ENCODE measurements around the gene RNF44.

RNF44 gene

GRCh38 chr5:176550275-176550831 lies 13.2 kb upstream of the RNF44 start:
- no peaks in the 10 kb centered on the region for H3K9me2 ChIP-seq (replicated peaks; ENCODE audit: insufficient read depth, low read length)
- H3K27ac ChIP-seq (ENCODE audit: low read length) = no peak overlapping the region
- TF ChIP-seq EZH2phosphoT487 (IDR thresholded peaks at IDR 0.05; ENCODE audit: low read length) = no peak
- TF ChIP-seq EZH2 (optimal IDR thresholded peaks at IDR 0.05; ENCODE audit: low read depth, low read length) = no peak
- no peak for TF ChIP-seq CTCF (IDR thresholded peaks at IDR 0.05; ENCODE audit: low read length)
- H3K9ac ChIP-seq (ENCODE audit: low read length) = peak overlapping the region; percentile 6; the same call in 1 of the 2 replicates
- no peaks in the 10 kb centered on the region for H3K79me2 ChIP-seq (ENCODE audit: low read length)
- DNase-seq = peak; percentile 21
- no peaks in the 10 kb centered on the region for H3F3A ChIP-seq (ENCODE audit: insufficient read depth, low read length)
- no peaks in the 10 kb centered on the region for H3K36me3 ChIP-seq (replicated peaks; ENCODE audit: insufficient read depth, low read length)
- H4K20me1 ChIP-seq (ENCODE audit: insufficient read depth, low read length) = no peaks in the 10 kb centered on the region
- H3K4me1 ChIP-seq (ENCODE audit: low read length) = peaks cover 11% of the 10 kb centered on the region; the same call in 1 of the 2 replicates
- H3K4me3 ChIP-seq (ENCODE audit: low read length) = peak overlapping the region; percentile 47
- H3K4me2 ChIP-seq (ENCODE audit: low read depth, low read length) = peak overlapping the region; percentile 89
- H3K27me3 ChIP-seq (replicated peaks; ENCODE audit: insufficient read depth, low read length) = peaks cover 8% of the 10 kb centered on the region; the same call in 1 of the 2 replicates
- H2AFZ ChIP-seq (ENCODE audit: low read length) = peak overlapping the region; percentile 15; the same call in 1 of the 2 replicates
- no peaks in the 10 kb centered on the region for H3K9me3 ChIP-seq (replicated peaks; ENCODE audit: insufficient read depth, low read length)

- Histone ChIP-seq H3K79me2 (ENCODE audit: low read length) (0 out of 2 replicates have a peak, but pooled peaks cover 2% of the 10 kb centered on the region), H3K4me2 (ENCODE audit: low read depth, low read length) (peak overlapping the region; percentile 89; the same call in 1 of the 2 replicates), H3K4me1 (ENCODE audit: low read length) (peaks cover 11% of the 10 kb centered on the region; the same call in 1 of the 2 replicates), H2AFZ (ENCODE audit: low read length) (no peak overlapping the region), H3F3A (ENCODE audit: insufficient read depth, low read length) (no peaks in the 10 kb centered on the region), H3K27me3 (replicated peaks; ENCODE audit: insufficient read depth, low read length) (peaks cover 8% of the 10 kb centered on the region; the same call in 1 of the 2 replicates), H4K20me1 (ENCODE audit: insufficient read depth, low read length) (no peaks in the 10 kb centered on the region), H3K4me3 (ENCODE audit: low read length) (peak overlapping the region; percentile 47), H3K9me3 (replicated peaks; ENCODE audit: insufficient read depth, low read length) (no peaks in the 10 kb centered on the region), H3K27ac (ENCODE audit: low read length) (no peak overlapping the region), H3K9me2 (replicated peaks; ENCODE audit: insufficient read depth, low read length) (no peaks in the 10 kb centered on the region), H3K9ac (ENCODE audit: low read length) (no peak overlapping the region), H3K36me3 (replicated peaks; ENCODE audit: insufficient read depth, low read length) (no peaks in the 10 kb centered on the region)
- no peak for DNase-seq
- no peak for TF ChIP-seq CTCF (IDR thresholded peaks at IDR 0.05; ENCODE audit: low read length)
Measured at GRCh38 chr5:176549871-176550270, 12.7 kb upstream of the RNF44 start.

- H3K4me2 ChIP-seq (ENCODE audit: low read depth, low read length) = peak within 1 kb of the TSS; percentile 89
- no peak within 1 kb of the TSS for H3K9ac ChIP-seq (ENCODE audit: low read length)
- H3K9me3 ChIP-seq (replicated peaks; ENCODE audit: insufficient read depth, low read length) = no peaks in the 10 kb centered on the region
- 0 out of 2 replicates have a peak, but pooled peaks cover 2% of the 10 kb centered on the region for H3K79me2 ChIP-seq (ENCODE audit: low read length)
- no peak within 1 kb of the TSS for H3K27ac ChIP-seq (ENCODE audit: low read length)
- peak within 1 kb of the TSS; percentile 47 for H3K4me3 ChIP-seq (ENCODE audit: low read length)
- no peaks in the 10 kb centered on the region for H3K9me2 ChIP-seq (replicated peaks; ENCODE audit: insufficient read depth, low read length)
- H3K4me1 ChIP-seq (ENCODE audit: low read length) = peaks cover 7% of the 10 kb centered on the region
- H3F3A ChIP-seq (ENCODE audit: insufficient read depth, low read length) = 0 out of 2 replicates have a peak, but pooled peaks cover 4% of the 10 kb centered on the region
- H4K20me1 ChIP-seq (ENCODE audit: insufficient read depth, low read length) = no peaks in the 10 kb centered on the region
- H3K36me3 ChIP-seq (replicated peaks; ENCODE audit: insufficient read depth, low read length) = no peaks in the 10 kb centered on the region
- H2AFZ ChIP-seq (ENCODE audit: low read length) = no peak within 1 kb of the TSS
- 0 out of 2 replicates have a peak, but pooled peaks cover 3% of the 10 kb centered on the region for H3K27me3 ChIP-seq (replicated peaks; ENCODE audit: insufficient read depth, low read length)
- no peak for TF ChIP-seq EZH2 (optimal IDR thresholded peaks at IDR 0.05; ENCODE audit: low read depth, low read length)
- TF ChIP-seq EZH2phosphoT487 (IDR thresholded peaks at IDR 0.05; ENCODE audit: low read length) = no peak
- no peak for TF ChIP-seq CTCF (IDR thresholded peaks at IDR 0.05; ENCODE audit: low read length)
- no peak for DNase-seq
Measured at GRCh38 chr5:176548967-176549444, 11.8 kb upstream of the RNF44 start, which contains the start of gene CDHR2. TSS of gene CDHR2 (plus strand) at chr5:176549342. CDS start at chr5:176565353, 16,011 bp downstream.

Measured in MM.1S (cell line).